Stomach (tissue), 9 donors: ENCODE measurements around the gene CATSPER1. TPM values are rescaled to one million over a fixed set of nuclear protein-coding genes. Genes with fewer than 3 reads are reported as not detected.

Source experiments
- DNase-seq, 2 donors: peaks; one replicate each; pipeline versions ENCODE4 v3.0.0 to v3.0.0-alpha.2; 2013 to 2019
- H3K27ac ChIP-seq, 5 donors: fragments of 200-600 bp in 4 of 5; sonication (generic) in 4 of 5; one replicate each; pipeline ENCODE4 v1.5.1; 2013 to 2019; ENCODE audit warnings: mild to moderate bottlenecking in 1 of 5, moderate library complexity in 1 of 5
- H3K27me3 ChIP-seq, 3 donors: fragments of 200-600 bp; sonication (generic); one replicate each; pipeline ENCODE4 v1.5.1; 2017 to 2019; ENCODE audit warnings: mixed run types in 1 of 3
- H3K36me3 ChIP-seq, 4 donors: fragments of 200-600 bp; sonication (generic); 1 replicate in 3 of 4; 2 replicates in 1 of 4; pipeline ENCODE4 v1.5.1; 2016 to 2019
- H3K4me1 ChIP-seq, 4 donors: fragments of 200-600 bp; sonication (generic); one replicate each; pipeline ENCODE4 v1.5.1; 2016 to 2019
- H3K4me3 ChIP-seq, 4 donors: fragments of 200-600 bp; sonication (generic) in 3 of 4; one replicate each; pipeline ENCODE4 v1.5.1; 2016 to 2019; ENCODE audit warnings: mild to moderate bottlenecking in 1 of 4
- H3K9me3 ChIP-seq, 4 donors: fragments of 200-600 bp; sonication (generic); one replicate each; pipeline ENCODE4 v1.5.1; 2016 to 2019
- CTCF ChIP-seq, 7 experiments: fragments of 450-650 bp in 4 of 7; fragments of 200-600 bp in 3 of 7; sonication (generic) in 3 of 7; IDR thresholded peaks; one replicate each; pipeline ENCODE4 v1.5.1; 2016 to 2019; ENCODE audit warnings: antibody characterized with exemption in 7 of 7, control low read depth in 2 of 7, mild to moderate bottlenecking in 1 of 7
- EP300 ChIP-seq: sonication (generic); formaldehyde crosslinking; IDR thresholded peaks from one replicate; pipeline ENCODE4 v1.6.1; 2017; ENCODE audit warnings: antibody characterized with exemption
- POLR2A ChIP-seq, 4 donors: fragments of 450-650 bp; IDR thresholded peaks; one replicate each; pipeline ENCODE4 v1.6.1; 2016; ENCODE audit warnings: antibody characterized with exemption in 4 of 4, control low read depth in 2 of 4, mild to moderate bottlenecking in 1 of 4, moderate library complexity in 1 of 4
- POLR2AphosphoS5 ChIP-seq, 3 donors: sonication (generic); formaldehyde crosslinking; IDR thresholded peaks; one replicate each; pipeline ENCODE4 v1.6.1; 2016; ENCODE audit warnings: antibody characterized with exemption in 3 of 3
- WGBS, 5 donors: extraction: QIAGEN DNeasy Blood & Tissue Kit in 3 of 5; methylation state at CpG; one replicate each; pipeline versions ENCODE4 v1.1.5 to v1.1.7; 2013 to 2018; 5-methylcytosine and 5-hydroxymethylcytosine counted together
- intact Hi-C: fragments of 100-400 bp; cut with DNase I; formaldehyde crosslinking; loops from one replicate; pipeline ENCODE4 v1.15.1; 2023; ENCODE audit warnings: low total_unique reads
- polyA plus RNA-seq, 3 donors: library from polyadenylated mRNA; stranded (reverse); fragments of 200-250 nt; gene quantifications; one replicate each; pipeline ENCODE4 v1.2.3, GENCODE V29; 2013
- total RNA-seq, 5 donors: library from RNA; depleted of rRNA; stranded (reverse); fragments of >200 nt; gene quantifications; one replicate each; pipeline versions ENCODE4 v1.1.0 to v1.2.3, GENCODE V29; 2014 to 2016
- donor health status: healthy with polysubstance abuse.
- donor health status: Bipolar disorder and iron deficiency.
- donor health status: healthy.

CATSPER1 gene
- total and polyA plus RNA-seq, 8 donors = 0.08 to 1.4 (median 0.68) TPM; not detected in 5

GRCh38 chr11:66013762-66014100, 12.5 kb downstream of the CATSPER1 start:
- Histone ChIP-seq H3K4me3 (no peak overlapping the region), H3K4me1 (peaks cover 0 to 16% (median 12%) of the 10 kb centered on the region in 4 donors), H3K27me3 (peaks cover 0 to 42% (median 24%) of the 10 kb centered on the region in 3 donors), H3K9me3 (no peaks in the 10 kb centered on the region), H3K27ac (no peak overlapping the region), H3K36me3 (no peaks in the 10 kb centered on the region)
- no peak for TF ChIP-seq POLR2AphosphoS5 (IDR thresholded peaks at IDR 0.05)
- TF ChIP-seq CTCF (IDR thresholded peaks at IDR 0.05) = no peak
- TF ChIP-seq EP300 = no peak
- TF ChIP-seq POLR2A (IDR thresholded peaks at IDR 0.05) = no peak
- intact Hi-C loops = no loop called here
- no peak for DNase-seq
- WGBS, 5 donors = 53 to 87% (median 65%) methylated on average over 4 to 7 of the region's 7 CpGs

GRCh38 chr11:66012946-66013761, 13.1 kb downstream of the CATSPER1 start:
- Histone ChIP-seq H3K9me3 (no peaks in the 10 kb centered on the region), H3K36me3 (no peaks in the 10 kb centered on the region), H3K4me1 (peaks cover 0 to 16% (median 12%) of the 10 kb centered on the region in 4 donors), H3K4me3 (no peak overlapping the region), H3K27ac (no peak overlapping the region), H3K27me3 (peaks cover 0 to 42% (median 24%) of the 10 kb centered on the region in 3 donors)
- TF ChIP-seq CTCF (IDR thresholded peaks at IDR 0.05) (no peak), POLR2A (IDR thresholded peaks at IDR 0.05) (no peak), EP300 (no peak), POLR2AphosphoS5 (IDR thresholded peaks at IDR 0.05) (no peak)
- 45 to 62% (median 52%) methylated on average over 11 to 12 of the region's 12 CpGs for WGBS, 5 donors
- DNase-seq = no peak
- intact Hi-C loops = no loop called here

GRCh38 chr11:66012371-66012945, 13.8 kb downstream of the CATSPER1 start:
- Histone ChIP-seq H3K9me3 (no peaks in the 10 kb centered on the region), H3K4me3 (peak overlapping the region in 2 of 4 donors; percentile 24 to 37), H3K36me3 (no peaks in the 10 kb centered on the region), H3K27ac (no peak overlapping the region), H3K4me1 (peaks cover 0 to 16% (median 12%) of the 10 kb centered on the region in 4 donors), H3K27me3 (peaks cover 0 to 42% (median 24%) of the 10 kb centered on the region in 3 donors)
- TF ChIP-seq POLR2AphosphoS5 (IDR thresholded peaks at IDR 0.05) (no peak), EP300 (no peak), POLR2A (IDR thresholded peaks at IDR 0.05) (no peak), CTCF (IDR thresholded peaks at IDR 0.05) (no peak)
- 57 to 74% (median 69%) methylated on average over 8 to 12 of the region's 12 CpGs for WGBS, 5 donors
- no peak for DNase-seq
- intact Hi-C loops = no loop called here

GRCh38 chr11:66011785-66012303, 14.4 kb downstream of the CATSPER1 start, which contains the start of gene CST6:
Gene CST6 (plus strand): TSS chr11:66012008. CDS start chr11:66012045, 37 bp downstream.
- intact Hi-C loops = no loop called here
- Histone ChIP-seq H3K27ac (no peak within 1 kb of the TSS), H3K27me3 (peaks cover 0 to 42% (median 24%) of the 10 kb centered on the region in 3 donors), H3K4me1 (peaks cover 0 to 16% (median 12%) of the 10 kb centered on the region in 4 donors), H3K9me3 (no peaks in the 10 kb centered on the region), H3K4me3 (peak within 1 kb of the TSS; percentile 20 to 37 (median 25)), H3K36me3 (no peaks in the 10 kb centered on the region)
- TF ChIP-seq CTCF (IDR thresholded peaks at IDR 0.05) = no peak
- TF ChIP-seq POLR2AphosphoS5 (IDR thresholded peaks at IDR 0.05) = no peak
- TF ChIP-seq POLR2A (IDR thresholded peaks at IDR 0.05) = no peak
- peak in 1 of 2 donors; percentile 34 for DNase-seq
- WGBS, 5 donors = 5 to 17% (median 5%) methylated on average over 10 to 61 of the region's 61 CpGs
